Keratinocyte (primary cell): Measurements from ENCODE around the gene RPRD1B. TPM values are rescaled to one million over a fixed set of nuclear protein-coding genes. Genes with fewer than 3 reads are reported as not detected.

Experiments
- DNase-seq: peaks from one replicate; pipeline ENCODE4 v3.0.0-alpha.2; 2011; ENCODE audit warnings: low read depth, missing footprints, low spot score
- FAIRE-seq: peaks from 2 replicates; lab custom pipeline; 2011; peaks lifted over from hg19 to GRCh38; lab: Jason Lieb, UNC
- H2AFZ ChIP-seq: 2 replicates; pipeline ENCODE4 v1.6.0; 2012; ENCODE audit warnings: low read length, control low read depth, inconsistent platforms; ENCODE audit not compliant: control insufficient read depth
- H3K27ac ChIP-seq: 2 replicates; pipeline ENCODE4 v1.5.1; 2011; ENCODE audit warnings: low read length; ENCODE audit not compliant: control insufficient read depth, insufficient read depth
- H3K27me3 ChIP-seq: 3 replicates; pipeline ENCODE4 v1.6.0; 2011; ENCODE audit warnings: low read length; ENCODE audit not compliant: control insufficient read depth, insufficient read depth; ENCODE audit errors: extremely low read depth
- H3K36me3 ChIP-seq, 2 experiments: 2 replicates in 1 of 2; 3 replicates in 1 of 2; pipeline ENCODE4 v1.5.1; 2011; ENCODE audit warnings: low read length in 2 of 2, mild to moderate bottlenecking in 1 of 2; ENCODE audit not compliant: control insufficient read depth in 2 of 2, insufficient read depth in 2 of 2; ENCODE audit errors: extremely low read depth in 1 of 2
- H3K4me1 ChIP-seq: 3 replicates; pipeline ENCODE4 v1.5.1; 2011; ENCODE audit warnings: low read length; ENCODE audit not compliant: control insufficient read depth, insufficient read depth; ENCODE audit errors: extremely low read depth
- H3K4me2 ChIP-seq: 3 replicates; pipeline ENCODE4 v1.6.0; 2011; ENCODE audit warnings: low read depth, low read length; ENCODE audit not compliant: control insufficient read depth, insufficient read depth; ENCODE audit errors: extremely low read depth
- H3K4me3 ChIP-seq, 3 experiments: fragments of 200-600 bp in 1 of 3; sonication (generic) in 1 of 3; 2 replicates in 2 of 3; 3 replicates in 1 of 3; pipeline ENCODE4 v1.5.1; 2011 to 2016; ENCODE audit warnings: low read length in 3 of 3, mild to moderate bottlenecking in 3 of 3, control low read depth in 2 of 3, inconsistent platforms in 1 of 3, low read depth in 1 of 3, mixed read lengths in 1 of 3, mixed run types in 1 of 3, moderate library complexity in 1 of 3; ENCODE audit not compliant: control insufficient read depth in 2 of 3, insufficient read depth in 2 of 3; ENCODE audit errors: extremely low read depth in 1 of 3
- H3K79me2 ChIP-seq: 2 replicates; pipeline ENCODE4 v1.6.0; 2012; ENCODE audit warnings: low read length; ENCODE audit not compliant: control insufficient read depth, insufficient read depth
- H3K9ac ChIP-seq: 3 replicates; pipeline ENCODE4 v1.6.0; 2011; ENCODE audit warnings: low read length; ENCODE audit not compliant: control insufficient read depth, insufficient read depth; ENCODE audit errors: extremely low read depth
- H3K9me1 ChIP-seq: 3 replicates; pipeline ENCODE4 v1.6.0; 2011; ENCODE audit warnings: low read length; ENCODE audit not compliant: control insufficient read depth, insufficient read depth; ENCODE audit errors: extremely low read depth
- H3K9me3 ChIP-seq: 2 replicates; pipeline ENCODE4 v1.5.1; 2012; ENCODE audit warnings: low read depth, low read length; ENCODE audit not compliant: control insufficient read depth
- H4K20me1 ChIP-seq: 3 replicates; pipeline ENCODE4 v1.6.0; 2011; ENCODE audit warnings: low read length; ENCODE audit not compliant: control insufficient read depth, insufficient read depth; ENCODE audit errors: extremely low read depth
- CTCF ChIP-seq, 3 experiments: IDR thresholded peaks in 1 of 3; conservative IDR thresholded peaks in 1 of 3; optimal IDR thresholded peaks in 1 of 3; 2 replicates in 2 of 3; 3 replicates in 1 of 3; pipeline versions ENCODE3 to v1.5.1; 2011; ENCODE audit warnings: low read length in 3 of 3, mild to moderate bottlenecking in 3 of 3, moderate library complexity in 2 of 3, control low read depth in 1 of 3, inconsistent platforms in 1 of 3; ENCODE audit not compliant: insufficient read depth in 2 of 3; ENCODE audit errors: extremely low read depth in 1 of 3
- EZH2 ChIP-seq: IDR thresholded peaks from one replicate; pipeline ENCODE4 v1.6.1; 2012; ENCODE audit warnings: inconsistent platforms, mild to moderate bottlenecking, low read length, moderate library complexity
- dilution Hi-C: fragments of 300-500 bp; cut with MboI; formaldehyde crosslinking; loops from one replicate; pipeline ENCODE4 v1.7.0; 2020; ENCODE audit warnings: low sequenced_read_pairs; ENCODE audit not compliant: extremely low pct_ligation_motif_present
- polyA plus RNA-seq, 5 experiments: library from polyadenylated mRNA; depleted of rRNA in 3 of 5; stranded (reverse) in 3 of 5; stranded (forward) in 1 of 5; unstranded in 1 of 5; fragments of >200 nt; gene quantifications; 1 replicate in 1 of 5; 2 replicates in 3 of 5; 3 replicates in 1 of 5; pipeline versions ENCODE4 v1.2.1 to v1.2.3, GENCODE V29; 2011 to 2012; ENCODE audit warnings: missing spikeins in 2 of 5, low read depth in 1 of 5, low replicate concordance in 1 of 5

Gene RPRD1B
- polyA plus RNA-seq, 1 donor (not counting 4 experiments of a cell fraction or from before 2014, with no cell fraction given) = 19.9 TPM

GRCh38 chr20:38075161-38075998 lies 41.8 kb downstream of the RPRD1B start:
- H2AFZ ChIP-seq = no peak overlapping the region
- TF ChIP-seq EZH2 = no peak
- TF ChIP-seq CTCF (optimal IDR thresholded peaks at IDR 0.05 in 1 of 3, IDR thresholded peaks at IDR 0.05 in 1 of 3, conservative IDR thresholded peaks at IDR 0.05 in 1 of 3; ENCODE audit: extremely low read depth in 1 of 3, insufficient read depth in 2 of 3, low read length in 3 of 3) = no peak
- FAIRE-seq = no peak
- no peaks in the 10 kb centered on the region for H3K9me1 ChIP-seq
- dilution Hi-C loops = no loop called here
- H3K79me2 ChIP-seq = peaks cover 8% of the 10 kb centered on the region
- no peak overlapping the region for H3K4me3 ChIP-seq
- peaks cover 5% of the 10 kb centered on the region for H4K20me1 ChIP-seq
- peaks cover 9 to 13% of the 10 kb centered on the region in 2 experiments for H3K36me3 ChIP-seq
- H3K27ac ChIP-seq = no peak overlapping the region
- DNase-seq = no peak
- no peak overlapping the region for H3K4me2 ChIP-seq
- no peaks in the 10 kb centered on the region for H3K9me3 ChIP-seq
- no peaks in the 10 kb centered on the region for H3K4me1 ChIP-seq
- no peaks in the 10 kb centered on the region for H3K27me3 ChIP-seq
- H3K9ac ChIP-seq = no peak overlapping the region

GRCh38 chr20:38076548-38076947 lies 43.0 kb downstream of the RPRD1B start:
- no peaks in the 10 kb centered on the region for H3K27me3 ChIP-seq
- H3K9me3 ChIP-seq = no peaks in the 10 kb centered on the region
- no peak overlapping the region for H3K4me3 ChIP-seq
- H3K4me2 ChIP-seq = no peak overlapping the region
- H3K9me1 ChIP-seq = no peaks in the 10 kb centered on the region
- TF ChIP-seq CTCF (optimal IDR thresholded peaks at IDR 0.05 in 1 of 3, IDR thresholded peaks at IDR 0.05 in 1 of 3, conservative IDR thresholded peaks at IDR 0.05 in 1 of 3; ENCODE audit: extremely low read depth in 1 of 3, insufficient read depth in 2 of 3, low read length in 3 of 3) (no peak), EZH2 (no peak)
- H3K4me1 ChIP-seq = no peaks in the 10 kb centered on the region
- DNase-seq (no peak), FAIRE-seq (no peak)
- H3K27ac ChIP-seq = no peak overlapping the region
- peaks cover 14% of the 10 kb centered on the region for H3K79me2 ChIP-seq
- dilution Hi-C loops = no loop called here
- H4K20me1 ChIP-seq = peaks cover 5% of the 10 kb centered on the region
- H3K36me3 ChIP-seq = peaks cover 8 to 12% of the 10 kb centered on the region in 2 experiments
- no peak overlapping the region for H3K9ac ChIP-seq
- H2AFZ ChIP-seq = no peak overlapping the region
